IPS-18c (cell line): ENCODE data around the gene GRIK5.
"Not testable (repeated sequence)": the region's sequence is repeated elsewhere in the genome, so short reads cannot be mapped to it uniquely, and the experiment has no call there.

Experiments
- H3K4me3 ChIP-seq: 2 replicates; pipeline ENCODE4 v1.7.0; 2013; ENCODE audit warnings: low read depth, mild to moderate bottlenecking, low read length, moderate library complexity; ENCODE audit not compliant: insufficient read depth
- H3K9me3 ChIP-seq: one replicate; pipeline ENCODE4 v1.6.1; 2013; ENCODE audit warnings: mild to moderate bottlenecking, low read length, moderate library complexity; ENCODE audit not compliant: control insufficient read depth, insufficient read depth

GRIK5 gene

DNA sequence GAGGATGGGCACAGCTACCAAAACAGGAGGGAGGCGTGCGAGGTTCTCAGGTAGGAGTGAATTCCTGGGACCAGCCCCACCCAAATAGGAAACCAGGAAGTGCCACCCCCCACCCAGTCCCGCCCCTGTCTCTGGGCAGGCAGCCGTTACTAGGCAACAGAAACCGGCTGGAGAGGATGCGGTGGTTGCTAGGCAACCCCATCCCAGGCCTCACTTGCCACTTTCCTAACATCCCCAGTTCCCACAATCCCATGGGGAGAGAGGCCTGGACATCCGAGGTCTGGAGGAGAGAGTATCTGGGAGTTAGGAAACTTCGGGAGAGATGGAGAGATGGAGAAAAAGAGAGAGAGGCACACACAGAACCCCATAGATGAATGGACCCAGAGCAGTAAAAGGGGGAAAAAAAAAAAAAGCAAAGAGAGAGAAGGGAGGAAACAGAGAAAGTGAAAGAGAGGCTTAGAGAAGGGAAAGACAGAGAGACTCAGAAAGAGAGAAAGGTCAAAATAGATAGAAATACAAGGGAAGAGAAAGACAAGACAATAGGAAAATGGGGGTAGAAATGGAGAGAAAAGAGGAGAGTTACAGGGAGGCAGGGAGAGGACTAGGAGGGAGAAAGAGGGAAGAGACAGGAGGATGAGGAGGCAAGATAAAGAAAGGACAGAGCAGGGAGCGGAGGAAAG is 3.8 kb downstream of the GRIK5 start:
- Histone ChIP-seq H3K9me3 (peaks cover 2% of the 10 kb centered on the region), H3K4me3 (no peak overlapping the region)

DNA sequence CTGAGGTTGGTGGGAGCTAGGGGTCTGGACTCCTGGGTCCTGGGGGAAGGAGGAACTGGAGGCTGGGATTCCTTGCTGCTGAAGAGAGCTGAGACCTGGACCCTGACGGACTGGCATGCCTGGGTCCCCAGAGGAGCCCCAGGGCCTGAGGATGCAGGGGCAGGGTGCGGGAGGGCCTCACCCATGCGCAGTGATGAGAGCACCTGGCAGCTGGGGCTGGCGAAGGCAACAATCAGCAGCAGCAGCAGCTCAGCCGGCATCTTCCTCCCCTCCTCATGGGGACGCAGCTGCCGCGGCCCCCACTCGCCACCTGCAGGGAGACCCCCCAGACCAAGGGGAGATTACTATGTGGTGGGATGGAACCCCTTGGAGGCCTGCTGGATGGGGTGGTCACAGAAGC is 4.5 kb downstream of the GRIK5 start:
- Histone ChIP-seq H3K4me3 (no peak overlapping the region), H3K9me3 (peaks cover 2% of the 10 kb centered on the region)

DNA sequence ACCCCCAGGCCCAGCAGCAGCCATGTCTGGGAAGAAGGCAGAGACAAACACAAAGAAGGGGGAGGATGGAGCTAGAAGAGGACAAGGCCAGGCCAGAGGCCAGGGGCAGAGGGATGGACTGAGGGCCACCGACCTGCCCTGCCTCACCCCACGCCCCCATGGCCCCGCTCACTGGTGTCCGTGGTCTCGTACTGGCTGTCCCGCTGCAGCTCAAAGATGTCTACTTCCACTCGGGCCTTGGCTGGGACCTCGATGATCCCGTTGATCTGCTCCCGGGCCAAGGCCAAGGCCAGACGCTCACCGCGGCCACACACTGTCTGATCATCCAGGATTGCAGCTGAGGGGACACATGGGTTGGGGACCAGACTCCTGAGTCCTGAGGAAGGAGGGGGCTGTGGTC is 5.0 kb downstream of the GRIK5 start:
- peaks cover 2% of the 10 kb centered on the region for H3K9me3 ChIP-seq
- no peak overlapping the region for H3K4me3 ChIP-seq

DNA sequence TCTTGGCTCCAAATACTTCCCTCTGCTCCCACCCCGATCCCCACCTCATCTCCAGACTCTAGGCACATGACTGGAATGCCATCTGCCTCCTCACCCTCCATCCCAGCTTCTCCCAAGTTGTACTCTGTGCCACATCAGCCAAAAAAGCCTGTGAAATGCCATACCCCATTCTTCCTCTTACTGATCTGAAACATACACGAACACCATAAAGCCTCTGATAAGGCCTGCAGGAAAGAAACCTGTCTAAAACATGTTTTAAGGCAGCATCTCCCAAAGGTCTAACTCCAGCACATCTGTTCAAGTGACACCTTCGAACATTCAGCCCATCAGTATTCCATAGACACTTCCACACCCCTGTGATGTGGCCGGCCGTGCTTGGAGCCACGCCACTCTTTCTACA is 5.6 kb downstream of the GRIK5 start:
- H3K9me3 ChIP-seq, result peaks cover 2% of the 10 kb centered on the region
- no peak overlapping the region for H3K4me3 ChIP-seq

DNA sequence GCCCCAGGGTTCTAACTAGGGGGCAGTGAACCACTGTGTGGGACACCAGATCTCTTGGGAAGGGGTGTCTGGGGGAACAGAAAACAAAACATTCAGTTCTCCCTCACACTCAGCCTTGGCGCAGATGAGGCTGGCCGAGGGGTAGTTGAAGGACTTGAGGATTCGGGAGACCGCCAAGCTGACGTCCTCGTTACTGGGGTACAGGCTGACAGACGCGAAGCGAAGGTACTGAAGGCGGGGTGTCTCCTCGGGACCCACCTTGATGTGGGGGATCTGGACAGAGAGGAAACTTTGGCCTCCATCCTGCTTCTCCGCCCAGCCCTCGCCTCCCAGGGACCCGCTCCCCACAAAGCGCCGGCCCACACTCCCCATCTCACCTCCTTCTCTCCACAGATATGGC is 7.6 kb downstream of the GRIK5 start:
- H3K9me3 ChIP-seq, result no peaks in the 10 kb centered on the region
- H3K4me3 ChIP-seq, result no peak overlapping the region

DNA sequence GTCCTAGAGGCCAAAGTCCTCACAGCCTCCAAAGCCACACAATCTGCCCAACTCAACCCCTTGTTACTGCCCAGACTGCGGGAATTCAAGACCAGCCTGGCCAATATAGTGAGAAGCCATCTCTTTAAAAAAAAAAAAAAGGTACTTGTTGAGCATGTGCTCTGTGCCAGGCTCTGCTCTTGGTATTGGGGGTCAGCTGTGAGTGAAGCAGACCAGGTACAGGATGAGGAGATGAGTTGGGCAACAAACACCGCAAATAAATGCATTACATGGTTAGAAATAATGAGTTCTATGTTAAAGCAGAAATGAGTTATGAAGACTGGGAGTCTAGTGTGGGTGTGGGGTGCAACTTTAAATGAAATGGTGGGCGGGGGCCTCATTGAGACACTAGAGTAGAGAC is 9.9 kb downstream of the GRIK5 start:
- Histone ChIP-seq H3K9me3 (no peaks in the 10 kb centered on the region), H3K4me3 (no peak overlapping the region)

DNA sequence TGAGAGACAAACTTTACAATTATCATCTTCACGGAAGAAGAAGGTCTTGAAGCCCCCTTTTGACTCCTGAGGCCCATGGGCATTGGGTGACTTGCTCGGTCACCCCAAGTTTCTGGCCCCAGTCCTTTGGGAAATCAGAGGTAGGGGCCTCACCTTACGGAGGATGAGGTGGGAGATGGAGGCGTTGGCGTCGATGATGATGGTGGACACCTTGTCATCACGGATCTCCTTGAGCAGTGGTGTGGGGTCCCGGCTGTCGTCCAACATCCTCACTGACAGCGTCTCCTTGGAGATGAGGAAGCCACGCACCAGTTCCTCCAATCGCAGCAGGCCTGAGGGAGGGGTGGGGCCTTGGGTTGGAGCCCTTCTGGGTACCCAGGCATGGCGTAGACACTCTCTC is 10.8 kb downstream of the GRIK5 start:
- Histone ChIP-seq H3K9me3 (no peaks in the 10 kb centered on the region), H3K4me3 (no peak overlapping the region)

DNA sequence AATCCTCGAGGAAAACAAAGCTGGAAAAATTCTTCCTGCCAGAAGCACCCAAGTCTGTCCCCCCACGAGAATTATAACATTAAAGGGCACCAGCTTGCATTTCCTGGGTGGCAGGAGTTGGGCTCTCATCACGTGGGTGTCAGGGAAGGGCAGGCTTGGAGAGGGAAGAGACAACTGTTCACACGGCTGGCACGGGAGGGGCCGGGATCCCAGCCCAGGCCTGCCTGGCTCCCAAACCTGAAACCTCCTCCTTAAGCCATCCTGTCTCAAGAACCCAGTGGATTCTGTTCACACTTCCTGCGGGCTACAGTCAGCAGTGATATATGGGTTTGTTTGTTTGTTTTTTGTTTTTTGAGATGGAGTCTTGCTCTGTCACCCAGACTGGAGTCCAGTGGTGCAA is 12.2 kb downstream of the GRIK5 start:
- H3K9me3 ChIP-seq, result no peaks in the 10 kb centered on the region
- no peak overlapping the region for H3K4me3 ChIP-seq

DNA sequence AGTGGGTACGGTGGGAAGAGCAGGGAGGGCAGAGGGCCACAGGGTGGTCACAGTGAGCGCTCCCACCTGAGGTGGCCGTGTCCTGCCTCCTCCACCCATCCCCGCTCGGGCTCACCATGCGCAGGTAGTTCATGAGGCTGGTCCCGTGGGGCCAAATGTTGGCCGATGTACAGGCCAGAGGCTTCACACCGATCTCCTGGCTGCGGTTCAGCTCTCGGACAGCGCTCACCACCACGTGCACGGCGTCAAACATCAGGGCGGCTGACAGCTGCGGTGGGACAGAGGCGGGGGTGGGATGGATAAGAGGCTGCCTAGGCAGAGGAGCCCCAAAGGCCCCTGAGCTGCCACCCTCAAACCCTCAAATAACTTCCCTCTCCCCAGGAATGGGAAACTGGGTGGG is 15.8 kb downstream of the GRIK5 start:
- Histone ChIP-seq H3K9me3 (no peaks in the 10 kb centered on the region), H3K4me3 (no peak overlapping the region)

DNA sequence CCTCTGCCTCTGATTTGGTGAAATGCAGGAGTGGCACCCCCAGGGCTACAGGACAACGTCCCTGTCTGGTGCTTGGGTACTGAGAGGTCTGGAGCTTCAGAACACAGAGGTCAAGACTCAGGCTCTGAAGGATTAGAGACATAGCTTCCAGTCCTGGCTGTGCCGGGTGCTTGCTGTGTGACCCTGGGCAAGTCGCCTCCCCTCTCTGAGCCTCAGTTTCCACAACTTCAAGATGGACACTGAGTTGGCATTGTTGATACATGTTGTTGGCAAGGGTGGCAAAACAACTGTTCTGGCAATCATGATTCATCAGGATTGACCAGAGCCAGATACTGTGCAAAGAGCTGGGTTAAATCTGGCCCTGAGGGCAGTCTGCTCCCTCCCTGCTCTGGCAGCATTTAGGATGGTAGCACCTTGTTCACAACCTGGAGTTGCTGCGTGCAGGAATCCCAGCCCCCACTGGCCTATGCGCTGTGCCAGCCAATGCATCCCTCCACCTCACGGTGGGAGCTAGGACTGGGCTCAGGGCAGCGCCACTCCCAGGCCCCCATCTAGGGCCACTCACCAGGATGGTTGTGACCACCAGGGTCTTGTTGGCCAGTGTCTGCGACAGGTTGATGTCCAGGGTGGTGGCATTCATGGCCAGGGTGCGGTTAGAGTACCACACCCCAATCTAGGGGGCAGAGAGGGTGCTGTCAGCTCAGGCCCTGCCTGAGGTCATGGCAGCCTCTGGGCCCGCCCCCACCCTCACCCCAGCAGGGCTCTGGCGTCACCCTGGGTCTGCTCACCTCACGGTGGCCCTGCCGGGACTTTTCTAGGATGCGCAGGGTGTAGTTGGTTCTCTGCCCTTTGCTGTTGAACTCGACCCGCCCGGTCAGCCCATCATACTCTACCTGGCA is 16.7 kb downstream of the GRIK5 start:
- Histone ChIP-seq H3K9me3 (no peaks in the 10 kb centered on the region), H3K4me3 (no peak overlapping the region)

DNA sequence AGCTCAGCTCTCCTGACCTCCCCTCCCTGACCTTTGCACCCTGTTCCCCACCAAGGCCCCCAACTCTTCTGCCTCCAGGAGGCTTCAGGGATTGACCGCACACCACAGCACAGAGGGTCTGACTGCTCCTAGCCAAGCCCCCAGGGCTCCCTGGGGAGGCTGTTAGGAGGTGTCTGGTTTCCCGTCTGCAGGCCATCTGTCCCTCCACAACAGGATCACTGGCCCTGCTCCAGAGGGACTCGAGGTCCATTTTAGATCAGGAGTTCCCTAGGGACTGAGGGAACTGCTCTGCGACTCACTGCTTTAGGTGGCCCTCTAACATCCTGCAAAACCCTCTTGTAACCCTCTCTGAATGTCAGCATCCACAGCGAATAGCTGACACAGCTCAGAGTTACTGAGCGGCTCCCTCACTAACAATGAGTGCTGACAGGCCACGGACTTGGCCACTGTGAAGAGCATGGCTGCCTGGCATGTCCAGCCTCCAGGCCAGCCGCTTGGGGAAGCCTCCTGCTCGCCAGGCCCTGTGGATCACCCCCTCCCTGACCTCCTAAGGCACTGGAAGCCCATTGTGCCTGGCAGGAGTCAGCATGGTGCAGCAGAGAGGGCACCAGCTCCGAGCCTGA is 17.7 kb downstream of the GRIK5 start:
- H3K9me3 ChIP-seq, result no peaks in the 10 kb centered on the region
- no peak overlapping the region for H3K4me3 ChIP-seq

DNA sequence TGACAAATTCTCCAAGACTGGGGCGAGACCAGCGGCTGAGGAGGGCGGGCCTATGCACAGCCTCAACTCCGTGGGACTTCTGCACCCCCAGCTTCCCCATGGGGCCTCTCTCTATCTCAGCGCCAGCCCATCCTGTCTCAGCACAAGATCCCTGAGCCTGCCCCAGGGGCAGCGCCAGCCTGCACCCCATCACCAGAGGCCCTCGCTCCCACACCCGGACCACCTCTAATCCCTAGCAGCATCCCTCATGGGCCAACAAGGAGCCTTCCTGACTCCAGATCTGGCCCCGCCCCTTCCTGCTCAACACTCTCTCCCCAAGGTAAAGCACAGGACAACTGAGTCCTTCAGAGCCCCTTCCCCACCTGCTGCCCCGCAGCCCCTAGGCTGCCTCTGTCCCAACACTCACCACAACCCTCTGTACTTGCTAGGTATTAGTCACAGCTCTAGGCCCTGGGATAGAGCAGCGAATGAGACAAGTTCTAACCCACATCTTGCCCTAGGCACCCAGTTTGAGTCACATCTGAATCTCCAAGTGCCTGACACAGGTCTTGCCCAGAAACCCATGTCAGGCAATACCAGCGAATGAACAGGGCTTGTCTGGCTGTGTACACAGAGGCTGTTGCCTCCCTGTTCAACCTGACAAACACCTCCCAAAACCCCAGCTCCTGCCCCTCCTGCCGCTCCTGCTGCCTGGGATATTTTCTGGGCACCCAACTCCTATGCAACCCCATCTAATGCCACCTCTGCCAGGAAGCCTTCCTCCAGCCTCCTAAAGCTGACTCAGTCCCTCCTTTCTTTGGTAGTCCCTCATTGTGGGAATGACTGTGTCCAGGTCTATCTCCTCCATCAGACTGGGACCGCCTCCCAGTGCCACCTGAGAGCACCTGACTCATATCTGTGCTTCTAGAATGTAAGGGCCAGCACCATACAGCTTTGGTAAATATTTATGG is 18.6 kb downstream of the GRIK5 start:
- H3K4me3 ChIP-seq, result no peak overlapping the region
- no peaks in the 10 kb centered on the region for H3K9me3 ChIP-seq

DNA sequence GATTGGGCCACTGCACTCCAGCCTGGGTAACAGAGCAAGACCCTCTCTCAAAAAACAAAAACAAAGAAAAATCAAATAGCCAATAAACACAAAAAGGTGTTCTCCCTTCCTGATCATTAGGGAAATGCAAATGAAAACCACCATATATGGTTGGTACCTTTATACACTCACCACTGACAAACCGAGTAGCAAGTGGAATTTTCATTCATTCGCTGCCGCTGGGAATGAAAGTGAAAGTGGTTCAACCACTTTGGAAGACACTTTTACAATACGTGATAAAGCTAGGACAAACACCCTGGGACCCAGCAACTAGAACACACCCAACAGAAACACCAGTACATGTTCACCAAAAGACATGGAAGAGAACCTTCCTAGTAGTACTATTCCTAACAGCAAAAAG is 21.0 kb downstream of the GRIK5 start:
- no peaks in the 10 kb centered on the region for H3K9me3 ChIP-seq
- H3K4me3 ChIP-seq, result no peak overlapping the region

DNA sequence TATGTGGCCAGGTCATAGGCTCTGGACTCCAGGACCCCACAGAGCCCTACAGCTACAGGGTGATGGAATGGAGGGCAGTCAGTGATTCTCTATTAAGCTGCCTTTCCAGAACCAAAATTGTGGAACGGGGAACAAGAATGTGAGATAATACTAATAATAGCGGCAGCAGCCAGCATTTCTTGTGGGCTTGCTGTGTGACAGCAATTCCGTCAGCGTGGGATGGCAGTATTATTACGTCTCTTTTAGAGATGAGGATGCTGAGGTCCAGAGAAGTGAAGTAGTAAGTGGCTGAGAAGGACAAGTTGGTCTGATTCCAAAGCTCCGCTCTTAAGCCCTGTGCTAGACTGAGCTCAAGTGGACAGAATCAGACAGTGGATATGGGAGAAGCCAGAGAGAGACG is 24.4 kb downstream of the GRIK5 start:
- no peak overlapping the region for H3K4me3 ChIP-seq
- no peaks in the 10 kb centered on the region for H3K9me3 ChIP-seq

DNA sequence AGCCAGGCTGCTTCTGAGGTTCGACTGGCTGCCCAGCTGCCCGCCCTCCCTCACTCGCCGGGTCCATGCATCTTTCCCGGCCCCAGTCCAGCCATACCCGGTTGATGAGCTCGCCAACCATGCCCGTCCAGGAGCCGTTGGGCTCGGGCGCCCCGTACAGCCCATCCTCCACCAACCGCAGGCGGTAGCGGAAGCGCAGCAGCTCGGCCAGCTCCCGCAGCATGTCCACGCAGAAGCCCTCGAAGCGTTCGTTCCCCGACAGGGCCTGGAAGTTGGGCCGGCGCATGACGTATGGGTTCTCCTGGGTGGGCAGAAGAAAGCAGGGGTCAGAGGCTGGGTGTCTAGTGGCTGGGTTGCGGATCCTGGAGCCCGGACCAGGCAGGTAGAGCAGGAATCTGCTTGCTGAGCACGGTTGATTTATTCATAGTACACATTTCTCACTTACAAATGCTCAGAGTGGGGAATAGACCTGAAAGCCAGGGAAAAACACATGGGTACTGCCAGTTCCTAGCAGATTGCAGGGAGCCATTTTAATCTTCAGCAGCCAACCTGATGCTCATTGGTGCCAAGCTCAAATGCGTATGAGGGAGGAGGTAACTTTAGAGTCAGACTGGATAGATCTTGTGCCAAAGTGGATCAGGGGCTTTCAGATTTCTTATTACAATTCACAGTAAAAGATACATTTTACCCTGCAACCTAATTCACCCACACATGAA is 27.4 kb downstream of the GRIK5 start:
- no peak overlapping the region for H3K4me3 ChIP-seq
- H3K9me3 ChIP-seq, result no peaks in the 10 kb centered on the region

DNA sequence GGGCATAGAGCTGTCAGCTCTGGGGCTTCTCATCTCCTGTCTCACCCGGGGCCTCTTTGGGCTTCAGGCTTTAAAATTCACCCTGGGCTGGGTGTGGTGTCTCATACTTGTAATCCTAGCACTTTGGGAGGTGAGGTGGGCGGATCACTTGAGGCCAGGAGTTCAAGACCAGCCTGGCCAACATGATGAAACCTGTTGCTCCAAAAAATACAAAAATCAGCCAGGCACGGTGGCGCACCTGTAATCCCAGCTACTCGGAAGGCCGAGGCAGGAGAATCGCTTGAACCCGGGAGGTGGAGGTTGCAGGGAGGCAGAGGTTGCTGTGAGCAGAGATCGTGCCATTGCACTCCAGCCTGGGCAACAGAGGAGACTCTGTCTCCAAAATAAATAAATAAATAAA is 29.5 kb downstream of the GRIK5 start:
- not testable (repeated sequence) for H3K9me3 ChIP-seq, H3K4me3 ChIP-seq

DNA sequence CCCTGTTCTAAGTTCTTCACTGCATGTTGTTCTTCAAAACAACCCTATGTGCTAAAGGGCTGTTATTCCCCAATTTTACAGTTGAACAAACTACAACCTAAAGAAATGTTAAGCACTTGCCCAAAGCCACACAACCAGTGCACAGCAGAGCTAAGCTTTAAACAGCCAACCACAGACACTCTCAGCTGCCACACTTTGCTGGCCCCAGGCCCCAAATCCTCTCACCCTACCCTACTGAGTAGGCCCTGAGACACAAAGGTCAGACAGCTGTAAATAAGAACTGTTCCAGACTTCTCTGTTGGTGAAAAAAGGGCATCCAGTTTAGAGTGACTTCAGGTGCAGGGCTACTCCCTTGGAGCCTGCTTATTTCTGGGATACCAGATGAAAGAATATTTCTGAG is 30.0 kb downstream of the GRIK5 start:
- no peaks in the 10 kb centered on the region for H3K9me3 ChIP-seq
- H3K4me3 ChIP-seq, result no peak overlapping the region
